NCI-H1436 treated with DMSO at 0.1 percent for 48 hours (cell line): ENCODE measurements around the gene SUPV3L1.
"Not testable (repeated sequence)": the region's sequence is repeated elsewhere in the genome, so short reads cannot be mapped to it uniquely, and the experiment has no call there.

ENCODE experiments used
- DNase-seq: peaks from one replicate; lab custom pipeline; 2025; lab: John Stamatoyannopoulos, UW

SUPV3L1 gene

GRCh38 chr10:69179743-69180524, at the start of gene SUPV3L1:
Gene SUPV3L1 (plus strand): TSS chr10:69180234. CDS start chr10:69180292, 58 bp downstream.
- peak; percentile 50 for DNase-seq

- no peak for DNase-seq
Measured at GRCh38 chr10:69130251-69130650, 49.8 kb upstream of the SUPV3L1 start.

GRCh38 chr10:69139961-69140360, 40.1 kb upstream of the SUPV3L1 start:
- no peak for DNase-seq

- DNase-seq, result no peak
Measured at GRCh38 chr10:69141304-69141703, 38.7 kb upstream of the SUPV3L1 start.

GRCh38 chr10:69142074-69142473, 38.0 kb upstream of the SUPV3L1 start:
- not testable (repeated sequence) for DNase-seq

- DNase-seq, result no peak
Measured at GRCh38 chr10:69142983-69143382, 37.1 kb upstream of the SUPV3L1 start.

- no peak for DNase-seq
Measured at GRCh38 chr10:69145329-69145728, 34.7 kb upstream of the SUPV3L1 start.

GRCh38 chr10:69145864-69146263, 34.2 kb upstream of the SUPV3L1 start:
- no peak for DNase-seq

GRCh38 chr10:69146759-69147158, 33.3 kb upstream of the SUPV3L1 start:
- DNase-seq, result no peak

- no peak for DNase-seq
Measured at GRCh38 chr10:69151984-69152383, 28.1 kb upstream of the SUPV3L1 start.

- no peak for DNase-seq
Measured at GRCh38 chr10:69153227-69153626, 26.8 kb upstream of the SUPV3L1 start.

- no peak for DNase-seq
Measured at GRCh38 chr10:69160809-69161241, 19.2 kb upstream of the SUPV3L1 start.

- no peak for DNase-seq
Measured at GRCh38 chr10:69168493-69168892, 11.5 kb upstream of the SUPV3L1 start.

- no peak for DNase-seq
Measured at GRCh38 chr10:69172241-69172982, 7.6 kb upstream of the SUPV3L1 start.

GRCh38 chr10:69175326-69175725, 4.7 kb upstream of the SUPV3L1 start:
- DNase-seq, result not testable (repeated sequence)

- DNase-seq, result no peak
Measured at GRCh38 chr10:69176823-69177222, 3.2 kb upstream of the SUPV3L1 start.

- DNase-seq, result no peak
Measured at GRCh38 chr10:69179089-69179742, 818 bp upstream of the SUPV3L1 start.

- DNase-seq, result peak; percentile 4
Measured at GRCh38 chr10:69180525-69181204, 631 bp downstream of the SUPV3L1 start.

- no peak for DNase-seq
Measured at GRCh38 chr10:69181433-69181832, 1.4 kb downstream of the SUPV3L1 start.

GRCh38 chr10:69182005-69182404, 2.0 kb downstream of the SUPV3L1 start:
- no peak for DNase-seq

GRCh38 chr10:69186524-69186923, 6.5 kb downstream of the SUPV3L1 start:
- no peak for DNase-seq

- DNase-seq, result no peak
Measured at GRCh38 chr10:69201045-69201444, 21.0 kb downstream of the SUPV3L1 start.
